Right lobe of liver (tissue), 6 donors: ENCODE results near the gene HES2. TPM values are rescaled to one million over a fixed set of nuclear protein-coding genes. Genes with fewer than 3 reads are reported as not detected.

Source experiments
- ATAC-seq, 4 donors: fragments of 200-7000 bp; cut with Tn5 transposase; one replicate each; pipeline ENCODE4 v1.9.1; 2020; ENCODE audit warnings: mild to moderate bottlenecking in 4 of 4, moderate library complexity in 4 of 4
- DNase-seq, 3 donors: peaks; one replicate each; pipeline ENCODE4 v3.0.0-alpha.2; 2020
- H3K27ac ChIP-seq, 3 donors: fragments of 200-600 bp; one replicate each; pipeline ENCODE4 v1.8.0; 2022
- H3K27me3 ChIP-seq, 2 donors: fragments of 200-600 bp; one replicate each; pipeline ENCODE4 v1.8.0; 2022
- H3K36me3 ChIP-seq, 4 donors: fragments of 200-600 bp; sonication (generic) in 1 of 4; one replicate each; pipeline versions ENCODE4 v1.5.1 to v1.8.0; 2017 to 2022; ENCODE audit warnings: control low read depth in 1 of 4
- H3K4me1 ChIP-seq, 4 donors: fragments of 200-600 bp; sonication (generic) in 1 of 4; one replicate each; pipeline versions ENCODE4 v1.5.1 to v1.8.0; 2017 to 2022; ENCODE audit warnings: control low read depth in 1 of 4
- H3K4me3 ChIP-seq, 3 donors: fragments of 200-600 bp; one replicate each; pipeline ENCODE4 v1.8.0; 2022
- H3K9me3 ChIP-seq, 4 donors: fragments of 200-600 bp; sonication (generic) in 1 of 4; one replicate each; pipeline versions ENCODE4 v1.5.1 to v1.8.0; 2017 to 2022; ENCODE audit warnings: control low read depth in 1 of 4
- CTCF ChIP-seq, 4 donors: fragments of 200-600 bp in 3 of 4; fragments of 450-650 bp in 1 of 4; IDR thresholded peaks; one replicate each; pipeline versions ENCODE4 v1.5.1 to v1.8.0; 2016 to 2022; ENCODE audit warnings: antibody characterized with exemption in 4 of 4, mild to moderate bottlenecking in 2 of 4
- POLR2A ChIP-seq: fragments of 450-650 bp; IDR thresholded peaks from one replicate; pipeline ENCODE4 v1.6.1; 2017; ENCODE audit warnings: antibody characterized with exemption, mild to moderate bottlenecking
- WGBS: methylation state at CpG from one replicate; pipeline ENCODE4 v1.1.6; 2018; ENCODE audit warnings: low coverage, low lambda C conversion rate; ENCODE audit not compliant: insufficient coverage; ENCODE audit errors: missing lambda C conversion rate; 5-methylcytosine and 5-hydroxymethylcytosine counted together
- intact Hi-C, 2 donors: fragments of 100-400 bp; cut with DNase I; formaldehyde crosslinking; loops; one replicate each; pipeline versions ENCODE4 v1.11.2 to v1.14.1; 2022
- total RNA-seq, 6 experiments: library from RNA; depleted of rRNA in 2 of 6; stranded (reverse); fragments of >200 nt in 2 of 6; fragmentation: NEBNext Ultra II Directional in 3 of 6; extraction: Animal tissue kit (Norgen Biotek cat#: 25700) in 3 of 6; gene quantifications; one replicate each; pipeline versions ENCODE4 v1.1.0 to v1.2.4, GENCODE V29; 2016 to 2023
- donor health status: DM: no; HTN: yes; CAD: no.
- donor health status: DM: no; HTN: no; CAD: no.
- donor health status: DM: no; HTN: no; CAD: no.
- donor health status: DM: no; HTN: yes; CAD: no.
- donor health status: DM: no; HTN: yes; CAD: no.

The HES2 gene
- total RNA-seq, 6 experiments from 2014 or later, result 0.27 to 1.2 (median 0.68) TPM; not detected in 3

GRCh38 chr1:6427441-6428390, 8.0 kb upstream of the HES2 start:
- ATAC-seq (no peak), DNase-seq (no peak)
- H3K4me1 ChIP-seq, result peaks cover 0 to 11% (median 0%) of the 10 kb centered on the region in 4 donors

GRCh38 chr1:6426972-6427350, 7.2 kb upstream of the HES2 start:
- no peak for DNase-seq
- no peaks in the 10 kb centered on the region for H3K9me3 ChIP-seq
- H3K4me1 ChIP-seq, result peaks cover 0 to 11% (median 0%) of the 10 kb centered on the region in 4 donors
- intact Hi-C loops, result loop anchor here in 1 of 2 donors (10.0 kb wide), 1 partner anchor 182 kb away; the partner anchor contains the start of gene HES3
- ATAC-seq, result no peak
- H3K27ac ChIP-seq, result no peak overlapping the region
- no peaks in the 10 kb centered on the region for H3K36me3 ChIP-seq
- TF ChIP-seq POLR2A (no peak), CTCF (IDR thresholded peaks at IDR 0.05) (no peak)
- no peak overlapping the region for H3K4me3 ChIP-seq
- WGBS, result 93% methylated on average over 8 of the region's 10 CpGs
- H3K27me3 ChIP-seq, result peaks cover 3 to 21% of the 10 kb centered on the region in 2 donors

More at GRCh38 chr1:6427441-6428390, 8.0 kb upstream of the HES2 start:
- WGBS, result 63% methylated on average over 5 of the region's 26 CpGs
- TF ChIP-seq POLR2A, result no peak
- Histone ChIP-seq H3K4me3 (no peak overlapping the region), H3K9me3 (no peaks in the 10 kb centered on the region), H3K27me3 (peaks cover 3 to 21% of the 10 kb centered on the region in 2 donors), H3K36me3 (no peaks in the 10 kb centered on the region), H3K27ac (no peak overlapping the region)
- intact Hi-C loops, result loop anchor here in 1 of 2 donors (10.0 kb wide), 1 partner anchor 183 kb away; the partner anchor contains the start of gene HES3

GRCh38 chr1:6426277-6426971, 6.7 kb upstream of the HES2 start:
- Histone ChIP-seq H3K36me3 (no peaks in the 10 kb centered on the region), H3K4me3 (no peak overlapping the region), H3K4me1 (peaks cover 0 to 11% (median 0%) of the 10 kb centered on the region in 4 donors), H3K9me3 (no peaks in the 10 kb centered on the region), H3K27me3 (peaks cover 3 to 21% of the 10 kb centered on the region in 2 donors), H3K27ac (no peak overlapping the region)
- DNase-seq, result no peak
- no peak for TF ChIP-seq CTCF (IDR thresholded peaks at IDR 0.05)
- no peak for ATAC-seq
- 70% methylated on average over 2 of the region's 9 CpGs for WGBS
- intact Hi-C loops, result loop anchor here in 1 of 2 donors (10.0 kb wide), 1 partner anchor 182 kb away; the partner anchor contains the start of gene HES3

GRCh38 chr1:6425658-6426057, 5.9 kb upstream of the HES2 start:
- no peak for DNase-seq
- Histone ChIP-seq H3K27ac (no peak overlapping the region), H3K4me1 (peaks cover 0 to 11% (median 0%) of the 10 kb centered on the region in 4 donors), H3K36me3 (no peaks in the 10 kb centered on the region), H3K9me3 (no peaks in the 10 kb centered on the region), H3K27me3 (peaks cover 3 to 24% of the 10 kb centered on the region in 2 donors), H3K4me3 (no peak overlapping the region)
- TF ChIP-seq CTCF (IDR thresholded peaks at IDR 0.05) (no peak), POLR2A (no peak)
- intact Hi-C loops, result loop anchor here in 1 of 2 donors (10.0 kb wide), 1 partner anchor 181 kb away; the partner anchor contains the start of gene HES3
- no peak for ATAC-seq
- 40% methylated on average over 1 of the region's 6 CpGs for WGBS
